GM12874 (cell line): ENCODE results near the gene CDH12.

Experiments used
- TF ChIP-seq, protein P1 (sequence below): IDR thresholded peaks from 2 replicates; pipeline ENCODE4 v1.5.1; 2011; ENCODE audit warnings: low read depth, mild to moderate bottlenecking, control low read depth, low read length, moderate library complexity; ENCODE audit not compliant: insufficient read depth

CDH12 gene

DNA sequence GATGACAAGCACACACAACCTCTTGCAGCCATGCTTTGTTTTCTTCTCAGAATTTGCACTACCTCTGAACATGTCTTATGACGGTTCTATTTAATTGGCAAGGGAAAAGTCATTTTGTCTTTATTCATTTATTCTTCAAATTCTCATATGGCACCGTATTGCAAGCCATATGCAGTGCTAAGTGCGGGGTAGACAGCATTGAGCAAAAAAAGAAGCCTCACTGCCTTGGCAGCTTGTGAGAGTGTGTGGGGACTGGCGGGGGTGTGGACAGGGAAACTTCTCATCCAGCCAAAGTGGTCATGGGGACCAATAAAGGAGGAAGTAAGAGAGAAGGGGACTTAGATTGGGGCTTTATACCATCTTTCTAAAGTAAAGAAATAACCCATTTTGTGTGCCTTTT lies 160.0 kb downstream of the CDH12 start:
- TF ChIP-seq, protein P1, sequence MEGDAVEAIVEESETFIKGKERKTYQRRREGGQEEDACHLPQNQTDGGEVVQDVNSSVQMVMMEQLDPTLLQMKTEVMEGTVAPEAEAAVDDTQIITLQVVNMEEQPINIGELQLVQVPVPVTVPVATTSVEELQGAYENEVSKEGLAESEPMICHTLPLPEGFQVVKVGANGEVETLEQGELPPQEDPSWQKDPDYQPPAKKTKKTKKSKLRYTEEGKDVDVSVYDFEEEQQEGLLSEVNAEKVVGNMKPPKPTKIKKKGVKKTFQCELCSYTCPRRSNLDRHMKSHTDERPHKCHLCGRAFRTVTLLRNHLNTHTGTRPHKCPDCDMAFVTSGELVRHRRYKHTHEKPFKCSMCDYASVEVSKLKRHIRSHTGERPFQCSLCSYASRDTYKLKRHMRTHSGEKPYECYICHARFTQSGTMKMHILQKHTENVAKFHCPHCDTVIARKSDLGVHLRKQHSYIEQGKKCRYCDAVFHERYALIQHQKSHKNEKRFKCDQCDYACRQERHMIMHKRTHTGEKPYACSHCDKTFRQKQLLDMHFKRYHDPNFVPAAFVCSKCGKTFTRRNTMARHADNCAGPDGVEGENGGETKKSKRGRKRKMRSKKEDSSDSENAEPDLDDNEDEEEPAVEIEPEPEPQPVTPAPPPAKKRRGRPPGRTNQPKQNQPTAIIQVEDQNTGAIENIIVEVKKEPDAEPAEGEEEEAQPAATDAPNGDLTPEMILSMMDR: no peak

DNA sequence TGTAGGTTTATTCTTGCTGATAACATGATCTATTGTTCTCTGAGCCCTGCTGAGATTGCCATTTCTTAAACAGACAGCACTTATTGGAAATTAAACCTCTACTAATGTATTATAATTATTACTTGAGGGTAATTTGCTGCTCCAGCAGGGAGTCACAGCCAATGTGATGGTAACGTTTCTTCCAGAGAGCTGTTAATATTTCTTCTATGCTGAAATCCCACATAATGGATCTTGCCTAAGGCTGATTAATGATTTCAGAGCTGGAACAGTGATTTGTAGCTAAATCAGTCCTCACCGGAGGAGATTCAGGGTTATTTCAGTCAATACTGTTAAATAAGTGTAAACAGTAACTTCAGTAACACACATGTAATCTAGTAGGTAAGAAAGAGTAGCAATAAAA lies 170.1 kb downstream of the CDH12 start:
- TF ChIP-seq, protein P1: no peak

DNA sequence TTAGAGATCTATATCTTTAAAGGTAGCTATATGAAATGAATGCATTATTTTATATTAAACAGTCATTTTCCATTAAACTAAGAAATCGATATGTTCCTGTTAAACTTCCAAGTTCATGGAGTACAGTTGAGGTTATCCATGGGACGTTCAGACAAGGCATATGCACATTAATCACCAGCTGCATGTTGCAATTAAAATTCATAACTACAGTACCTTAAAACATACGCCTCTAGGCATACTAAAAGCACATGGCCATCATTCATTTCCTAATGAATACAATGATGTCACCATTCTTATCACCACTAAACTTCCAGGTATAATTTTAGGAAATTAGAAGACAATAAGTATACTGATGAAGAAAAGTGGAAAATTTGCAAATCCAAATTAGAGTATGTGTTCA lies 174.3 kb downstream of the CDH12 start:
- TF ChIP-seq, protein P1: no peak

DNA sequence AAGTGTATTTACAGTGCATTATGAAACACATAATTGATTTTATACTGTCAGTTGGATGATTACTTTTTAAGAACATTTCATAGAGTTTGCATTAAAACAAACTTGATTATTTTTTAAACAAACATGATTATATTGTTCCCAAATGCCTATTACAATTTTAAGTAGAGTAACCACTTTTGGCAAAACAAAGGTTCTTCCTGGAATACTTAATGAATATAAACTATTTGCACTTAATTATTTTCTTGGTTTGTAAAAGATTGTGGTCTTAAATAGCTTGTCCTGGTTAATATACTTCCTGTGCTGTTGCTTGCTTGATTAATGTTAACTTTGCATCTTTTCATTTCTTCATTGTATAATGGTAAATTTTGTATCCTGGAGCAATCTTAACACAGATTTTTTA lies 180.0 kb downstream of the CDH12 start:
- TF ChIP-seq, protein P1: no peak

DNA sequence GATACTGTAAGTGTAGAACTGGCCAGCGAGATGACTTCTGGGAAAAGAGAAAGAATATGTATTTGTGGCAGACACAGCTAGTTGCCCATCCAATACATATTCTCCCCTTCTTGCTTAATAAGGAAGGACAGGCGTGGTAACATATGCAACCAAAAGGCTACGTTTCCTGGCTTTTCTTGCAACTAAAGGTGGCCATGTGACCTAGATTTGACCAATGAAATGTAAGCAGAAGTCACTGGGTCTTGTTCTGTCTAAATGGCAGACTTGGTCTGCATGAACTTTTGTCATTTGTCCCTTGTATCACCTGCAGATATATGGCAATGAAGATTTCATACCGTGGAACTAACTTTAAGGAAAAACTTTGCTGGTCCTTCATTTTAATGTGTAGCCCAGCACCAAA lies 183.8 kb downstream of the CDH12 start:
- TF ChIP-seq, protein P1: no peak

DNA sequence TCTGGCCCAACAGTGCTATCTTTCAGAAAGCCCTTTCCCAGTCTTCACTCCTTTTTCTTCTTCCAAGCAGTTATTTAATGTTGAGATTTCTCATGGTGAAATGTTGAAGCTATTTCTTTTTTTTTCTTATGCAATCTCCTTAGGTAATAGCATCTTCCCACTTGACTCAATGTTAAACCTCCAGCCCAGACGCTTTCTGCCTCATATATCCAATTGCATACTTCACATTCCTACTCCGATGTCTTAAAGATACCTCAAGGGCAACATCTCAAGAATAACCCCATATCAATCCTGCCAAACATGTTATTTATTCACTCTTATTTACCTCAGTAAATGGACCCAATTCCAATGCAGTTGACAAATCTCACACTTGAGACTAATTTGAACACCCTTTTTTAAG lies 187.3 kb downstream of the CDH12 start:
- TF ChIP-seq, protein P1: no peak

DNA sequence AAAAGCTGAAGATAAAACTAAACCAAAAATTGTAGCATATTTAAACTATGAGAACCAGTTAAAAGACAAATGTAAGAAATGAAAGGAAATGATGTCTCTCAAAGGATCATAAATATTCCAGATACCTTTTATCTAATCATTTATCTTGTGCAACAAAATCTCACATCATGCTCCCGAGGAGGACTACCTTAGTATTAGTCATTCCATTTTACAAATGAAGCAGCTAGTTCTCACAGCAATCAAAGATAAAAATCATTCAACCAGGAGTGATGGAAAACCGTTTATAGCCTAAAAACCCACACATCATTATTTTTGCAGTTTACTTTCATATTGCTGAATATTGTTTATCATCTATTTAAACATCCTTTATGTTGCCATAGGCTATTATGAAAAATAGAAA lies 190.0 kb downstream of the CDH12 start:
- TF ChIP-seq, protein P1: no peak

DNA sequence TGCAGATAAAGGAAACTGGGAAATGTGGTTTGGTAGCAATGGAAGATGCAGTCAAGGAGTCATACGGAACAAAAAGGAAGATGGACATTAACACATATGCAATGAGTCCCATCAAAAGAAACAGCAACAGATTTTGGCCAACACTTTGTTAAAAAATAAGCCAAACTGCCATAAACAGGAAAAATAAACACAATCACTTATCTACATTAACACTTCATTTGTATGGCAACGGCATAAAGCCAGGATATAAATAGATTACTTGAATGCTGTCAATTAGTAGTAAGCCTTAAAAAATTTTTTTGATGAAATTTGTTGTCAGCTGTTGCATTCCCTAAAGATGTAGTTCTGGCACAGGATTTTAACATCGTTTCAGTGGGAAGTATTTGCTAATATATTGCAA lies 190.8 kb downstream of the CDH12 start:
- TF ChIP-seq, protein P1: no peak
